ENCODE results near the gene VWA2.

DNA sequence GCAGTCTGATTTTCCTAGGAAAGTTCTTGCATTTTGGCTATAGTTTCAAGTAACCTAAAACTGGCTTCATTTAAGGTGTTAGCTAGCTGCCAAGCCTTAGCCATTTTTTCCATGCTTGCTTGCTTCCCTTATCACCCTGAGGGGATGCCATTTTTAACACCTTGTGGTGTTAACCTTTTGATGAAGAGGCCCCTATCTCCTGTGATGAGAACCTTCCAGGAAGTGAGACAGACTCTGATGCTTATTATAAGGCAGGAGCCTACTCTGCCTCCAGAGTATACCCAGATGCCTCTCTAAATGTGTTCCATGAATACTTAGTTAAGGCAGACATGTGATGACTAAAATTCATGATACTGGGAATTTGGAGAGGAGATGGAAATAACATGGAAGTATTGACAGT is 4.9 kb upstream of the VWA2 start:
- TF ChIP-seq, protein P1, sequence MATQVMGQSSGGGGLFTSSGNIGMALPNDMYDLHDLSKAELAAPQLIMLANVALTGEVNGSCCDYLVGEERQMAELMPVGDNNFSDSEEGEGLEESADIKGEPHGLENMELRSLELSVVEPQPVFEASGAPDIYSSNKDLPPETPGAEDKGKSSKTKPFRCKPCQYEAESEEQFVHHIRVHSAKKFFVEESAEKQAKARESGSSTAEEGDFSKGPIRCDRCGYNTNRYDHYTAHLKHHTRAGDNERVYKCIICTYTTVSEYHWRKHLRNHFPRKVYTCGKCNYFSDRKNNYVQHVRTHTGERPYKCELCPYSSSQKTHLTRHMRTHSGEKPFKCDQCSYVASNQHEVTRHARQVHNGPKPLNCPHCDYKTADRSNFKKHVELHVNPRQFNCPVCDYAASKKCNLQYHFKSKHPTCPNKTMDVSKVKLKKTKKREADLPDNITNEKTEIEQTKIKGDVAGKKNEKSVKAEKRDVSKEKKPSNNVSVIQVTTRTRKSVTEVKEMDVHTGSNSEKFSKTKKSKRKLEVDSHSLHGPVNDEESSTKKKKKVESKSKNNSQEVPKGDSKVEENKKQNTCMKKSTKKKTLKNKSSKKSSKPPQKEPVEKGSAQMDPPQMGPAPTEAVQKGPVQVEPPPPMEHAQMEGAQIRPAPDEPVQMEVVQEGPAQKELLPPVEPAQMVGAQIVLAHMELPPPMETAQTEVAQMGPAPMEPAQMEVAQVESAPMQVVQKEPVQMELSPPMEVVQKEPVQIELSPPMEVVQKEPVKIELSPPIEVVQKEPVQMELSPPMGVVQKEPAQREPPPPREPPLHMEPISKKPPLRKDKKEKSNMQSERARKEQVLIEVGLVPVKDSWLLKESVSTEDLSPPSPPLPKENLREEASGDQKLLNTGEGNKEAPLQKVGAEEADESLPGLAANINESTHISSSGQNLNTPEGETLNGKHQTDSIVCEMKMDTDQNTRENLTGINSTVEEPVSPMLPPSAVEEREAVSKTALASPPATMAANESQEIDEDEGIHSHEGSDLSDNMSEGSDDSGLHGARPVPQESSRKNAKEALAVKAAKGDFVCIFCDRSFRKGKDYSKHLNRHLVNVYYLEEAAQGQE (IDR thresholded peaks at IDR 0.05; ENCODE audit: low read depth), result no peak
- TF ChIP-seq CEBPB (IDR thresholded peaks at IDR 0.05), result no peak
- TF ChIP-seq, protein P2, sequence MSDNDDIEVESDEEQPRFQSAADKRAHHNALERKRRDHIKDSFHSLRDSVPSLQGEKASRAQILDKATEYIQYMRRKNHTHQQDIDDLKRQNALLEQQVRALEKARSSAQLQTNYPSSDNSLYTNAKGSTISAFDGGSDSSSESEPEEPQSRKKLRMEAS (IDR thresholded peaks at IDR 0.05), result no peak
- no peak for TF ChIP-seq EP300 (IDR thresholded peaks at IDR 0.05; ENCODE audit: borderline replicate concordance)
- TF ChIP-seq ZBTB7A (IDR thresholded peaks at IDR 0.05; ENCODE audit: low read depth), result no peak

Data from Ishikawa (cell line).